HepG2 (cell line): ENCODE data around the gene SRP9. TPM values are rescaled to one million over a fixed set of nuclear protein-coding genes. Genes with fewer than 3 reads are reported as not detected.

Source experiments
- ATAC-seq: fragments of 200-7000 bp; cut with Tn5 transposase; 3 replicates; pipeline ENCODE4 v1.9.1; 2020; ENCODE audit warnings: mild to moderate bottlenecking, moderate library complexity
- BruUV-seq: library from RNA; stranded (reverse); fragments of 400-500 nt; replicated peaks from 2 replicates; lab custom pipeline; 2021; lab: Mats Ljungman, UMichigan
- CTCF ChIA-PET: fragments of 300-600 bp; formaldehyde crosslinking; extraction: SDS; loops from one replicate; lab custom pipeline; 2021; ENCODE audit warnings: low total read pairs, inconsistent platforms, low intra/inter-chr PET ratio; lab: Yijun Ruan, JAX
- POLR2A ChIA-PET: fragments of 350-600 bp; sonication (Branson Sonifier 250); formaldehyde crosslinking; loops from one replicate; lab custom pipeline; 2020; ENCODE audit warnings: antibody characterized with exemption, inconsistent platforms; lab: Yijun Ruan, JAX
- DNase-seq: peaks from one replicate; pipeline ENCODE4 v3.0.0-alpha.2; 2015; ENCODE audit warnings: low spot score
- FAIRE-seq: peaks from 3 replicates; lab custom pipeline; 2011; peaks lifted over from hg19 to GRCh38; lab: Jason Lieb, UNC
- H2AFZ ChIP-seq: one replicate; pipeline ENCODE4 v1.6.1; 2011; ENCODE audit warnings: low read length, inconsistent platforms
- H3K27ac ChIP-seq: fragments of 300-600 bp; 3 replicates; pipeline ENCODE4 v1.8.0; 2011; ENCODE audit warnings: mixed run types, mild to moderate bottlenecking, mixed read lengths, low read length, inconsistent platforms; ENCODE audit not compliant: insufficient read depth; ENCODE audit errors: extremely low read length
- H3K27me3 ChIP-seq, 2 experiments: fragments of 200-600 bp in 1 of 2; 2 replicates in 1 of 2; 3 replicates in 1 of 2; pipeline versions ENCODE4 v1.6.0 to v1.8.0; 2011; ENCODE audit warnings: low read length in 2 of 2, mild to moderate bottlenecking in 2 of 2, moderate library complexity in 2 of 2, inconsistent platforms in 1 of 2; ENCODE audit not compliant: insufficient read depth in 2 of 2, control insufficient read depth in 1 of 2
- H3K36me3 ChIP-seq, 2 experiments: fragments of 200-600 bp in 1 of 2; replicated peaks in 1 of 2; 2 replicates in 1 of 2; 3 replicates in 1 of 2; pipeline versions ENCODE4 v1.5.1 to v1.8.0; 2011; ENCODE audit warnings: low read length in 2 of 2, inconsistent platforms in 1 of 2; ENCODE audit not compliant: insufficient read depth in 2 of 2, control insufficient read depth in 1 of 2
- H3K4me1 ChIP-seq: 2 replicates; pipeline ENCODE4 v1.5.1; 2012; ENCODE audit warnings: low read length, inconsistent platforms; ENCODE audit not compliant: insufficient read depth
- H3K4me2 ChIP-seq: 2 replicates; pipeline ENCODE4 v1.6.0; 2011; ENCODE audit warnings: low read depth, low read length, inconsistent platforms
- H3K4me3 ChIP-seq, 3 experiments: fragments of 200-600 bp in 1 of 3; sonication (generic), shearing (Covaris generic) in 1 of 3; replicated peaks in 1 of 3; 2 replicates each; pipeline ENCODE4 v1.5.1; 2011 to 2016; ENCODE audit warnings: low read length in 3 of 3, inconsistent platforms in 2 of 3, low read depth in 2 of 3, mild to moderate bottlenecking in 2 of 3, control low read depth in 1 of 3, mixed read lengths in 1 of 3; ENCODE audit not compliant: insufficient read depth in 1 of 3
- H3K79me2 ChIP-seq: one replicate; pipeline ENCODE4 v1.6.1; 2011; ENCODE audit warnings: low read length, inconsistent platforms; ENCODE audit not compliant: insufficient read depth
- H3K9ac ChIP-seq: 2 replicates; pipeline ENCODE4 v1.6.0; 2011; ENCODE audit warnings: mild to moderate bottlenecking, low read depth, low read length, inconsistent platforms; ENCODE audit not compliant: insufficient read depth
- H3K9me3 ChIP-seq: 2 replicates; pipeline ENCODE4 v1.5.1; 2012; ENCODE audit warnings: mild to moderate bottlenecking, low read length
- H4K20me1 ChIP-seq: 2 replicates; pipeline ENCODE4 v1.6.0; 2011; ENCODE audit warnings: inconsistent platforms, mild to moderate bottlenecking, low read length, moderate library complexity; ENCODE audit not compliant: insufficient read depth
- ARNT ChIP-seq: fragments of 450-650 bp; IDR thresholded peaks from 2 replicates; pipeline ENCODE4 v1.6.1; 2017
- GFI1 ChIP-seq: sonication (generic); formaldehyde crosslinking; IDR thresholded peaks from 2 replicates; pipeline ENCODE4 v1.5.0; 2020; ENCODE audit warnings: missing genetic modification reagents, mild to moderate bottlenecking, borderline replicate concordance
- HES4 ChIP-seq: sonication (generic); formaldehyde crosslinking; IDR thresholded peaks from 2 replicates; pipeline ENCODE4 v1.9.0; 2021; ENCODE audit warnings: mild to moderate bottlenecking, missing genetic modification reagents, borderline replicate concordance
- HNRNPK ChIP-seq: fragments of 200-400 bp; formaldehyde crosslinking; IDR thresholded peaks from 2 replicates; pipeline ENCODE4 v1.6.1; 2018; ENCODE audit warnings: low read length, low read depth, moderate library complexity, mild to moderate bottlenecking; ENCODE audit not compliant: poor library complexity, severe bottlenecking
- IRF2 ChIP-seq: IDR thresholded peaks from 2 replicates; pipeline ENCODE4 v1.6.1; 2018; ENCODE audit warnings: missing genetic modification reagents, missing compliant biosample characterization
- MAF1 ChIP-seq: sonication (generic); formaldehyde crosslinking; IDR thresholded peaks from 2 replicates; pipeline ENCODE4 v1.5.0; 2020; ENCODE audit warnings: missing genetic modification reagents, borderline replicate concordance
- MAFG ChIP-seq: sonication (generic); formaldehyde crosslinking; IDR thresholded peaks from 2 replicates; pipeline ENCODE4 v1.5.1; 2020; ENCODE audit warnings: mild to moderate bottlenecking, missing genetic modification reagents
- RFX3 ChIP-seq: IDR thresholded peaks from 2 replicates; pipeline ENCODE4 v1.6.1; 2016; ENCODE audit warnings: missing biosample characterization, missing genetic modification reagents
- STAT5B ChIP-seq: sonication (generic); formaldehyde crosslinking; IDR thresholded peaks from 2 replicates; pipeline ENCODE4 v1.4.0; 2020; ENCODE audit warnings: missing genetic modification reagents
- TAF15 ChIP-seq: fragments of 200-400 bp; formaldehyde crosslinking; IDR thresholded peaks from one replicate; pipeline ENCODE4 v1.6.1; 2018; ENCODE audit warnings: mild to moderate bottlenecking, low read depth, low read length; ENCODE audit not compliant: poor library complexity, severe bottlenecking
- ZNF251 ChIP-seq: sonication (generic); formaldehyde crosslinking; IDR thresholded peaks from 2 replicates; pipeline ENCODE4 v1.9.0; 2021; ENCODE audit warnings: mild to moderate bottlenecking, missing genetic modification reagents
- ZNF790 ChIP-seq: sonication (generic); formaldehyde crosslinking; IDR thresholded peaks from 2 replicates; pipeline ENCODE4 v1.8.0; 2022; ENCODE audit warnings: missing genetic modification reagents, mild to moderate bottlenecking, borderline replicate concordance
- ZSCAN20 ChIP-seq: sonication (generic); formaldehyde crosslinking; IDR thresholded peaks from 2 replicates; pipeline ENCODE4 v1.4.0; 2020; ENCODE audit warnings: missing genetic modification reagents, mild to moderate bottlenecking, borderline replicate concordance
- WGBS: methylation state at CpG from one replicate; pipeline ENCODE4 v1.1.6; 2017; ENCODE audit warnings: low lambda C conversion rate; 5-methylcytosine and 5-hydroxymethylcytosine counted together
- in situ Hi-C: cut with HindIII; loops from 2 replicates; pipeline ENCODE4 v1.10.0; 2017; ENCODE audit warnings: low pct_unique_long_range_greater_than_20kb; ENCODE audit not compliant: extremely low pct_ligation_motif_present
- intact Hi-C: fragments of 100-400 bp; cut with micrococcal nuclease; formaldehyde crosslinking; loops from one replicate; pipeline ENCODE4 v1.10.0; 2022; ENCODE audit not compliant: unreplicated experiment
- polyA plus RNA-seq, 8 experiments: library from polyadenylated mRNA; depleted of rRNA in 3 of 8; stranded (reverse) in 7 of 8; unstranded in 1 of 8; fragments of >200 nt; fragmentation: Illumina TruSeq in 4 of 8; extraction: Trizol in 4 of 8; gene quantifications; 2 replicates each; pipeline versions ENCODE4 v1.2.1 to v1.2.3, GENCODE V29; 2011 to 2016; ENCODE audit warnings: low read depth in 4 of 8, missing spikeins in 1 of 8, mixed read lengths in 1 of 8; ENCODE audit not compliant: insufficient read depth in 1 of 8
- total RNA-seq, 5 experiments: library from RNA; depleted of rRNA; stranded (reverse); fragments of >200 nt; fragmentation: Illumina TruSeq; extraction: Trizol; gene quantifications; 2 replicates each; pipeline ENCODE4 v1.2.3, GENCODE V29; 2016; ENCODE audit warnings: low read depth in 1 of 5
- TF ChIP-seq, protein P1 (sequence below): sonication (generic); formaldehyde crosslinking; IDR thresholded peaks from 2 replicates; pipeline ENCODE4 v1.9.0; 2022; ENCODE audit warnings: low read depth, missing genetic modification reagents
- TF ChIP-seq, protein P2 (sequence below): sonication (generic); formaldehyde crosslinking; IDR thresholded peaks from 2 replicates; pipeline ENCODE4 v1.4.0; 2020; ENCODE audit warnings: missing genetic modification reagents
- TF ChIP-seq, protein P3 (sequence below): sonication (generic); formaldehyde crosslinking; IDR thresholded peaks from 2 replicates; pipeline ENCODE4 v1.4.0; 2020; ENCODE audit warnings: mild to moderate bottlenecking, missing genetic modification reagents

The SRP9 gene
- total and polyA plus RNA-seq, 2 of the 13 experiments (the other 11 are each of a cell fraction or from before 2014, with no cell fraction given): 251 to 307 TPM

DNA sequence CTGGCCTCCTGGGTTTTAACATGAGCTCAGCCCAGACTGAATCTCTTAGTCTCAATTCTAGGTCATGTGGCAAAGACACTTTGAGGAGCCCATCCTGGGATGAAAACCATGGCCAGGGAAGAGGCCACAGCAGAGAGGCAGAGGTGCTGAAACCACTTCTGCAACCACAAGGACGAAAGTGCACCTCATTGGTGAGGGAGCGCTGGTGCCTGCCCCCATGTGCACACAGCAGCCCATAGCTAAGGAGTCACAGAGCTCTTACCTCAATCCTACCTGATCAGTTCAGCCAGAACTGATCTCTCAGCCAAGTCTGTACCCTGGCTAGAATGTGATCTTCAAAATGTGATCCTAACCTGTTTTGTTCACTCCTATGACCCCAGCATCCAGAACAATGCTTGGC lies 32.9 kb upstream of the SRP9 start:
- no peak for TF ChIP-seq IRF2 (CRISPR knock-in tag)
- TF ChIP-seq HES4: no peak
- 45% methylated on average over 2 of the region's 2 CpGs for WGBS
- ChIA-PET CTCF (no interaction called here), POLR2A (interaction anchor here (1.4 to 5.5 kb wide), 3 partner anchors 23 to 45 kb away, joined by 4 to 60 read pairs (median 5); partner anchors contain the start of gene SRP9)
- H3K4me3 ChIP-seq: no peak overlapping the region
- H3K4me1 ChIP-seq: peaks cover 43% of the 10 kb centered on the region
- BruUV-seq: no TSS peak
- no peaks in the 10 kb centered on the region for H3K36me3 ChIP-seq
- no peaks in the 10 kb centered on the region for H3K79me2 ChIP-seq
- ATAC-seq: no peak
- FAIRE-seq: no peak
- no peak overlapping the region for H3K27ac ChIP-seq
- no peaks in the 10 kb centered on the region for H4K20me1 ChIP-seq
- H2AFZ ChIP-seq: no peak overlapping the region
- no peak overlapping the region for H3K9ac ChIP-seq
- no peaks in the 10 kb centered on the region for H3K27me3 ChIP-seq
- intact Hi-C loops (no loop called here), in situ Hi-C loops (no loop called here)
- DNase-seq: no peak
- no peaks in the 10 kb centered on the region for H3K9me3 ChIP-seq
- no peak overlapping the region for H3K4me2 ChIP-seq

DNA sequence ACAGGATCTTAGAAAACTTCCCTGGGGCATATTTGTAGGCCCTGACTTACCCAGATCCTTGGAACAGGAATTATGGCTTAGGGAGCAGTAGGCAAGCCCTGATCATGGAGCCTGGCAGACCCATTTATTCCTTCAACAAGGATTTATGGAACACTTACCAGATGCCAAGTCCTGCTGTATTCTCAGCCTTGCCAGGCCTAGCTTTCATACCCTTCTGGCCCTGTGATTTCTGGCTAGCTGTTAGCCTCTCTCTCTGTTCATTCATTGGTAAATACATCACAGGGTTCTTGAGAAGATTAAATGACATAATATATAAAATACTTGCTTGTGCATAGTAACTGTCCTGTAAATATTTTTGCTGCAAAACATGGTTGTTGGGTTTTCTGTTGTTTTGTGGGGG lies 32.4 kb upstream of the SRP9 start:
- POLR2A ChIA-PET: interaction anchor here (1.4 to 5.5 kb wide), 4 partner anchors 9 to 45 kb away, joined by 4 to 60 read pairs (median 23); partner anchors contain the start of gene SRP9
- Histone ChIP-seq H4K20me1 (no peaks in the 10 kb centered on the region), H3K79me2 (no peaks in the 10 kb centered on the region), H3K4me1 (peaks cover 43% of the 10 kb centered on the region), H3K27me3 (no peaks in the 10 kb centered on the region), H3K27ac (no peak overlapping the region), H3K4me3 (no peak overlapping the region), H3K9me3 (no peaks in the 10 kb centered on the region), H3K9ac (no peak overlapping the region), H2AFZ (no peak overlapping the region), H3K36me3 (no peaks in the 10 kb centered on the region), H3K4me2 (no peak overlapping the region)
- no TSS peak for BruUV-seq
- intact Hi-C loops (no loop called here), in situ Hi-C loops (no loop called here)
- FAIRE-seq: no peak
- no peak for ATAC-seq
- no peak for DNase-seq
- CTCF ChIA-PET: no interaction called here
- TF ChIP-seq GFI1 (no peak), TAF15 (no peak), RFX3 (CRISPR knock-in tag) (no peak), ARNT (no peak), ZNF251 (CRISPR knock-in tag) (no peak), ZNF790 (CRISPR knock-in tag) (no peak), STAT5B (CRISPR knock-in tag) (no peak), MAF1 (CRISPR knock-in tag) (no peak), HNRNPK (no peak), MAFG (CRISPR knock-in tag) (no peak), ZSCAN20 (CRISPR knock-in tag) (no peak)
- TF ChIP-seq, protein P1, sequence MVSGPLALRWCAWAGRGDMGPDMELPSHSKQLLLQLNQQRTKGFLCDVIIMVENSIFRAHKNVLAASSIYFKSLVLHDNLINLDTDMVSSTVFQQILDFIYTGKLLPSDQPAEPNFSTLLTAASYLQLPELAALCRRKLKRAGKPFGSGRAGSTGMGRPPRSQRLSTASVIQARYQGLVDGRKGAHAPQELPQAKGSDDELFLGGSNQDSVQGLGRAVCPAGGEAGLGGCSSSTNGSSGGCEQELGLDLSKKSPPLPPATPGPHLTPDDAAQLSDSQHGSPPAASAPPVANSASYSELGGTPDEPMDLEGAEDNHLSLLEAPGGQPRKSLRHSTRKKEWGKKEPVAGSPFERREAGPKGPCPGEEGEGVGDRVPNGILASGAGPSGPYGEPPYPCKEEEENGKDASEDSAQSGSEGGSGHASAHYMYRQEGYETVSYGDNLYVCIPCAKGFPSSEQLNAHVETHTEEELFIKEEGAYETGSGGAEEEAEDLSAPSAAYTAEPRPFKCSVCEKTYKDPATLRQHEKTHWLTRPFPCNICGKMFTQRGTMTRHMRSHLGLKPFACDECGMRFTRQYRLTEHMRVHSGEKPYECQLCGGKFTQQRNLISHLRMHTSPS (CRISPR knock-in tag): no peak
- TF ChIP-seq, protein P2, sequence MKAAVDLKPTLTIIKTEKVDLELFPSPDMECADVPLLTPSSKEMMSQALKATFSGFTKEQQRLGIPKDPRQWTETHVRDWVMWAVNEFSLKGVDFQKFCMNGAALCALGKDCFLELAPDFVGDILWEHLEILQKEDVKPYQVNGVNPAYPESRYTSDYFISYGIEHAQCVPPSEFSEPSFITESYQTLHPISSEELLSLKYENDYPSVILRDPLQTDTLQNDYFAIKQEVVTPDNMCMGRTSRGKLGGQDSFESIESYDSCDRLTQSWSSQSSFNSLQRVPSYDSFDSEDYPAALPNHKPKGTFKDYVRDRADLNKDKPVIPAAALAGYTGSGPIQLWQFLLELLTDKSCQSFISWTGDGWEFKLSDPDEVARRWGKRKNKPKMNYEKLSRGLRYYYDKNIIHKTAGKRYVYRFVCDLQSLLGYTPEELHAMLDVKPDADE (CRISPR knock-in tag): no peak
- TF ChIP-seq, protein P3, sequence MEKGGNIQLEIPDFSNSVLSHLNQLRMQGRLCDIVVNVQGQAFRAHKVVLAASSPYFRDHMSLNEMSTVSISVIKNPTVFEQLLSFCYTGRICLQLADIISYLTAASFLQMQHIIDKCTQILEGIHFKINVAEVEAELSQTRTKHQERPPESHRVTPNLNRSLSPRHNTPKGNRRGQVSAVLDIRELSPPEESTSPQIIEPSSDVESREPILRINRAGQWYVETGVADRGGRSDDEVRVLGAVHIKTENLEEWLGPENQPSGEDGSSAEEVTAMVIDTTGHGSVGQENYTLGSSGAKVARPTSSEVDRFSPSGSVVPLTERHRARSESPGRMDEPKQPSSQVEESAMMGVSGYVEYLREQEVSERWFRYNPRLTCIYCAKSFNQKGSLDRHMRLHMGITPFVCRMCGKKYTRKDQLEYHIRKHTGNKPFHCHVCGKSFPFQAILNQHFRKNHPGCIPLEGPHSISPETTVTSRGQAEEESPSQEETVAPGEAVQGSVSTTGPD: no peak
